Astrocyte (in vitro differentiated cells and primary cell): ENCODE measurements around the gene PRKCA. TPM values are rescaled to one million over a fixed set of nuclear protein-coding genes. Genes with fewer than 3 reads are reported as not detected.

ENCODE experiments used
- DNase-seq: peaks from one replicate; pipeline ENCODE4 v3.0.0-alpha.2; 2010; ENCODE audit warnings: low read depth
- FAIRE-seq: peaks from 2 replicates; lab custom pipeline; 2011; peaks lifted over from hg19 to GRCh38; lab: Jason Lieb, UNC
- H2AFZ ChIP-seq: 2 replicates; pipeline ENCODE4 v1.6.0; 2012; ENCODE audit warnings: low read depth, low read length, inconsistent platforms
- H3K27ac ChIP-seq: 2 replicates; pipeline ENCODE4 v1.5.1; 2011; ENCODE audit warnings: low read depth, low read length, inconsistent platforms
- H3K27me3 ChIP-seq: 2 replicates; pipeline ENCODE4 v1.6.0; 2011; ENCODE audit warnings: low read length, inconsistent platforms; ENCODE audit not compliant: insufficient read depth
- H3K36me3 ChIP-seq: 2 replicates; pipeline ENCODE4 v1.5.1; 2011; ENCODE audit warnings: low read length, inconsistent platforms; ENCODE audit not compliant: insufficient read depth
- H3K4me1 ChIP-seq: 2 replicates; pipeline ENCODE4 v1.5.1; 2011; ENCODE audit warnings: low read length, inconsistent platforms; ENCODE audit not compliant: insufficient read depth
- H3K4me2 ChIP-seq: 2 replicates; pipeline ENCODE4 v1.6.0; 2012; ENCODE audit warnings: low read length, inconsistent platforms
- H3K4me3 ChIP-seq: 2 replicates; pipeline ENCODE4 v1.5.1; 2011; ENCODE audit warnings: low read depth, mild to moderate bottlenecking, low read length, inconsistent platforms; ENCODE audit not compliant: insufficient read depth
- H3K79me2 ChIP-seq: 2 replicates; pipeline ENCODE4 v1.6.0; 2012; ENCODE audit warnings: mild to moderate bottlenecking, low read length, inconsistent platforms; ENCODE audit not compliant: insufficient read depth
- H3K9ac ChIP-seq: 2 replicates; pipeline ENCODE4 v1.6.0; 2012; ENCODE audit warnings: mild to moderate bottlenecking, low read length, inconsistent platforms
- H3K9me3 ChIP-seq: 2 replicates; pipeline ENCODE4 v1.5.1; 2012; ENCODE audit warnings: low read depth, mild to moderate bottlenecking, low read length, inconsistent platforms; ENCODE audit not compliant: insufficient read depth
- H4K20me1 ChIP-seq: 2 replicates; pipeline ENCODE4 v1.6.0; 2012; ENCODE audit warnings: low read length, inconsistent platforms; ENCODE audit not compliant: insufficient read depth
- H3K27ac Mint-ChIP-seq: one replicate; pipeline ENCODE4 v1.8.0; 2021; ENCODE audit warnings: mild to moderate bottlenecking, mixed read lengths; ENCODE audit not compliant: unreplicated experiment
- H3K27me3 Mint-ChIP-seq: one replicate; pipeline ENCODE4 v1.8.0; 2021; ENCODE audit warnings: low read depth, mixed read lengths; ENCODE audit not compliant: unreplicated experiment
- H3K36me3 Mint-ChIP-seq: one replicate; pipeline ENCODE4 v1.8.0; 2021; ENCODE audit warnings: low read depth, mixed read lengths; ENCODE audit not compliant: unreplicated experiment
- H3K4me1 Mint-ChIP-seq: one replicate; pipeline ENCODE4 v1.8.0; 2021; ENCODE audit warnings: low read depth, mixed read lengths; ENCODE audit not compliant: unreplicated experiment
- H3K4me3 Mint-ChIP-seq: one replicate; pipeline ENCODE4 v1.8.0; 2021; ENCODE audit warnings: mild to moderate bottlenecking, moderate library complexity, mixed read lengths; ENCODE audit not compliant: unreplicated experiment
- H3K9me3 Mint-ChIP-seq: one replicate; pipeline ENCODE4 v1.8.0; 2021; ENCODE audit warnings: mild to moderate bottlenecking, mixed read lengths; ENCODE audit not compliant: unreplicated experiment
- CTCF ChIP-seq: IDR thresholded peaks from 2 replicates; pipeline ENCODE4 v1.5.1; 2011; ENCODE audit warnings: low read depth, mild to moderate bottlenecking, inconsistent platforms, low read length, moderate library complexity; ENCODE audit not compliant: insufficient read depth
- EZH2 ChIP-seq: IDR thresholded peaks from 2 replicates; pipeline ENCODE4 v1.6.1; 2012; ENCODE audit warnings: mild to moderate bottlenecking, low read length, inconsistent platforms; ENCODE audit not compliant: insufficient read depth
- total RNA-seq: library from RNA; stranded (reverse); gene quantifications from 2 replicates; pipeline ENCODE4 v1.2.1, GENCODE V29; 2021

PRKCA gene
- total RNA-seq, 1 donor from 2014 or later, result 49.9 TPM

- FAIRE-seq (no peak), DNase-seq (no peak)
- Histone ChIP-seq H3K4me3 (no peak overlapping the region), H3K4me1 (peaks cover 15% of the 10 kb centered on the region), H4K20me1 (no peaks in the 10 kb centered on the region), H3K4me2 (no peak overlapping the region), H3K27me3 (no peaks in the 10 kb centered on the region), H2AFZ (no peak overlapping the region), H3K9ac (no peak overlapping the region), H3K36me3 (peaks cover 5% of the 10 kb centered on the region), H3K79me2 (no peaks in the 10 kb centered on the region), H3K27ac (no peak overlapping the region), H3K9me3 (no peaks in the 10 kb centered on the region)
- H3K4me3 Mint-ChIP-seq, result no peak overlapping the region
- H3K4me1 Mint-ChIP-seq, result no peaks in the 10 kb centered on the region
- no peak overlapping the region for H3K27ac Mint-ChIP-seq
- peaks cover 27% of the 10 kb centered on the region for H3K36me3 Mint-ChIP-seq
- no peaks in the 10 kb centered on the region for H3K27me3 Mint-ChIP-seq
- TF ChIP-seq EZH2, result no peak
- no peak for TF ChIP-seq CTCF
- H3K9me3 Mint-ChIP-seq, result no peaks in the 10 kb centered on the region
Measured at GRCh38 chr17:66789093-66789492, 486.7 kb downstream of the PRKCA start.

- Histone ChIP-seq H3K9ac (no peak overlapping the region), H4K20me1 (no peaks in the 10 kb centered on the region), H3K4me2 (peak overlapping the region; percentile 55), H3K4me3 (no peak overlapping the region), H3K36me3 (peaks cover 5% of the 10 kb centered on the region), H3K4me1 (peaks cover 15% of the 10 kb centered on the region), H3K27ac (peak overlapping the region; percentile 27), H3K27me3 (no peaks in the 10 kb centered on the region), H2AFZ (no peak overlapping the region), H3K9me3 (no peaks in the 10 kb centered on the region), H3K79me2 (no peaks in the 10 kb centered on the region)
- TF ChIP-seq EZH2 (no peak), CTCF (no peak)
- Mint-ChIP-seq H3K27ac (no peak overlapping the region), H3K36me3 (peaks cover 27% of the 10 kb centered on the region), H3K4me1 (no peaks in the 10 kb centered on the region), H3K4me3 (no peak overlapping the region), H3K27me3 (no peaks in the 10 kb centered on the region), H3K9me3 (no peaks in the 10 kb centered on the region)
- DNase-seq, result peak; percentile 46
- FAIRE-seq, result no peak
Measured at GRCh38 chr17:66789961-66790437, 487.6 kb downstream of the PRKCA start.

- TF ChIP-seq CTCF (no peak), EZH2 (no peak)
- H3K4me3 ChIP-seq, result no peak overlapping the region
- Mint-ChIP-seq H3K27me3 (no peaks in the 10 kb centered on the region), H3K4me3 (no peak overlapping the region), H3K4me1 (no peaks in the 10 kb centered on the region), H3K36me3 (peaks cover 27% of the 10 kb centered on the region), H3K9me3 (no peaks in the 10 kb centered on the region), H3K27ac (no peak overlapping the region)
- H4K20me1 ChIP-seq, result no peaks in the 10 kb centered on the region
- peaks cover 15% of the 10 kb centered on the region for H3K4me1 ChIP-seq
- no peak overlapping the region for H3K27ac ChIP-seq
- FAIRE-seq (no peak), DNase-seq (peak; percentile 33)
- no peak overlapping the region for H2AFZ ChIP-seq
- H3K4me2 ChIP-seq, result peak overlapping the region; percentile 55
- no peaks in the 10 kb centered on the region for H3K27me3 ChIP-seq
- H3K36me3 ChIP-seq, result peaks cover 5% of the 10 kb centered on the region
- no peak overlapping the region for H3K9ac ChIP-seq
- no peaks in the 10 kb centered on the region for H3K79me2 ChIP-seq
- H3K9me3 ChIP-seq, result no peaks in the 10 kb centered on the region
Measured at GRCh38 chr17:66790501-66791061, 488.2 kb downstream of the PRKCA start.
